T-helper 2 cell treated with Interferon-gamma antibody and Interleukin-4, amounts not matched to agents 5 μg/mL and 100 μg/mL, for 36 hours (primary cell): Measurements from ENCODE around the gene RAPGEF2.
"Not testable (repeated sequence)": the region's sequence is repeated elsewhere in the genome, so short reads cannot be mapped to it uniquely, and the experiment has no call there.

ENCODE experiments used
- DNase-seq: peaks from one replicate; pipeline ENCODE4 v3.0.0; 2021; ENCODE audit warnings: low spot score
- H3K27ac Mint-ChIP-seq: one replicate; pipeline ENCODE4 v1.8.0; 2021; ENCODE audit warnings: mild to moderate bottlenecking, mixed read lengths
- H3K27me3 Mint-ChIP-seq: one replicate; pipeline ENCODE4 v1.8.0; 2021; ENCODE audit warnings: low read depth, mixed read lengths
- H3K36me3 Mint-ChIP-seq: one replicate; pipeline ENCODE4 v1.8.0; 2021; ENCODE audit warnings: low read depth, mixed read lengths
- H3K4me1 Mint-ChIP-seq: one replicate; pipeline ENCODE4 v1.8.0; 2021; ENCODE audit warnings: low read depth, mixed read lengths
- H3K4me3 Mint-ChIP-seq: one replicate; pipeline ENCODE4 v1.8.0; 2022; ENCODE audit warnings: mild to moderate bottlenecking, moderate library complexity, mixed read lengths
- H3K9me3 Mint-ChIP-seq: one replicate; pipeline ENCODE4 v1.8.0; 2021; ENCODE audit warnings: mixed read lengths

RAPGEF2 gene

DNA sequence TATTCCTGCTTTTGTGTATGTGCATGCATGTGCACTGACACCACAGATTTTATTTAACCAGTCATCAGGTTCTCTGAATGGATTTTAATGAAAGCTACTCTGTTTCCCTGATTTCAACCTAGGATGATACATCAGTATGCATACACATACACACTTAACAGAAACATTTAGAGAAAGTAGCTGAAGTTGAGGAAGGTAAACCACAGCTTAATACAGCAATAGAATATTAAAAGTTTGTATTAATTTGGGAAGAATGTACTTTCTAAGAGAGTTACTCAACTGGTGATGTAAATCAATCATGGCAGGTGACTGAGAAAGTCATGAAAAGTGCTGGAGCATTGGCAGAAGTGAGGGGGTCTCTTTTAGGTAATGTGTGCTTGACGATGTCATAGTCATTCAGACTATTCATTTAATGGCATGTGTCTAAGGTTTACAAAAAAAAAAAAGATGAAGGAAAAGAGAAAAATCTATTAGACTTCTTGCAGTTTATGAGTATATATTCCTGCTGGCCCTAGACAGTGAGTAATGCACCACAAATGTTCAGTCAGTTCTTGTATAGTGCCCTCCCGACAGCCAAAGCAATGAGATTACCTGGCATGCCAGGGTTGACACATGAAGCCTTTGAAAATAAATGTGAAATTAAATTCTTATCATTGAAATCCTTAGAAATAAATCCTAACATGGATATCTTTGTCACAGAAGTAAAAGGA lies 187.6 kb downstream of the RAPGEF2 start:
- no peak overlapping the region for H3K27ac Mint-ChIP-seq
- H3K9me3 Mint-ChIP-seq: no peaks in the 10 kb centered on the region
- H3K27me3 Mint-ChIP-seq: no peaks in the 10 kb centered on the region
- no peak overlapping the region for H3K4me3 Mint-ChIP-seq
- no peaks in the 10 kb centered on the region for H3K4me1 Mint-ChIP-seq
- DNase-seq: no peak
- H3K36me3 Mint-ChIP-seq: no peaks in the 10 kb centered on the region

DNA sequence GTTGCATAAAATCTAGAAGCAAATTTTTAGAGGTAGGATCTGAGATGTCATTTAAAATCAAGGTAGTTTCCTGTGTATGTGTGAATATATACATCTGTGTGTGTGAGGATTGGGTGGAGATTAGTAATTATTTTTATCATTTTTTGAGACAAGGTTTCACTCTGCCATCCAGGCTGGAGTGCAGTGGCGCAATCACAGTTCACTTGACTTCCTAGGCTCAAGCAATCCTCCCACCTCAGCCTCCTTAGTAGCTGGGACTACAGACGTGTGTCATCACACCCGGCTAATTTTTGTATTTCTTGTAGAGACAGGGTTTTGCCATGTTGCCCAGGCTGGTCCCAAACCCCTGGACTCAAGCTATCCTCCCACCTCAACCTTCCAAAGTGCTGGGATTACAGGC lies 188.3 kb downstream of the RAPGEF2 start:
- no peak for DNase-seq
- H3K27ac Mint-ChIP-seq: no peak overlapping the region
- H3K27me3 Mint-ChIP-seq: no peaks in the 10 kb centered on the region
- no peaks in the 10 kb centered on the region for H3K36me3 Mint-ChIP-seq
- no peaks in the 10 kb centered on the region for H3K4me1 Mint-ChIP-seq
- no peak overlapping the region for H3K4me3 Mint-ChIP-seq
- no peaks in the 10 kb centered on the region for H3K9me3 Mint-ChIP-seq

DNA sequence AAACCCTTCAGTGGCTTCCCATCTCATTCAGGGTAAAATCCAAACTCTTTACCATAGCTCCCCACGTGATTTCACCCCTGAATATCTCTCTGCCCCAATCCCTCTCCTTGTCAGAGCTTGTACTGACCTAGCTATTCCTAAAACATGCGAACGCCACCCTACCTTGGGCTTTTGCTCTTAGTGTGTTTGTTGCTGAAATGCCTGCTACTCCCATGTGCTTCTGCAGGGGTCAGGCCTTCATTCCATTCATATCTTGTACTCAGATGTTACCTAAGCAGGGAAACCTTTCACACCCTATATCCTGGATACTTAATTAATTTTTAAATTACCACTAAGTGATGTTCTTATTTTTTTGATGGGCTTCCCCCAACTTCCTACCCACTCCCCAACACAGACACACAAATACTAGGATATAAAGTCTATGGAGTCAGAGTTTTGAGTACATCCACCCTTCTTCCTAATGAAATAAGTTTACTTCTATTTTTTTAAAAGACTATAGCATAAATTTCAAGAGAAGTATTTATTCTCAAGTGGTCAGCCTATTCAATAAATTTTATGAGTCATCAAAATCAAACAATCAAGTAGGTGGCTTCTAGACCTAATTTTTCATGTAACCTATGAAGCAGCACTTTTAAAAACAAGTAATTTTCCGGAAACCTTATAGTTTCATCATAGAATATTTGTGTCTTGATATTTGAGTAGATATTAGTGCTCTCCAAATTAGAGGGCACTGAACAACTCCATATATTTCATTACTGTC lies 189.4 kb downstream of the RAPGEF2 start:
- Mint-ChIP-seq H3K4me3 (no peak overlapping the region), H3K27ac (no peak overlapping the region), H3K36me3 (no peaks in the 10 kb centered on the region), H3K27me3 (no peaks in the 10 kb centered on the region), H3K4me1 (no peaks in the 10 kb centered on the region), H3K9me3 (no peaks in the 10 kb centered on the region)
- DNase-seq: no peak

DNA sequence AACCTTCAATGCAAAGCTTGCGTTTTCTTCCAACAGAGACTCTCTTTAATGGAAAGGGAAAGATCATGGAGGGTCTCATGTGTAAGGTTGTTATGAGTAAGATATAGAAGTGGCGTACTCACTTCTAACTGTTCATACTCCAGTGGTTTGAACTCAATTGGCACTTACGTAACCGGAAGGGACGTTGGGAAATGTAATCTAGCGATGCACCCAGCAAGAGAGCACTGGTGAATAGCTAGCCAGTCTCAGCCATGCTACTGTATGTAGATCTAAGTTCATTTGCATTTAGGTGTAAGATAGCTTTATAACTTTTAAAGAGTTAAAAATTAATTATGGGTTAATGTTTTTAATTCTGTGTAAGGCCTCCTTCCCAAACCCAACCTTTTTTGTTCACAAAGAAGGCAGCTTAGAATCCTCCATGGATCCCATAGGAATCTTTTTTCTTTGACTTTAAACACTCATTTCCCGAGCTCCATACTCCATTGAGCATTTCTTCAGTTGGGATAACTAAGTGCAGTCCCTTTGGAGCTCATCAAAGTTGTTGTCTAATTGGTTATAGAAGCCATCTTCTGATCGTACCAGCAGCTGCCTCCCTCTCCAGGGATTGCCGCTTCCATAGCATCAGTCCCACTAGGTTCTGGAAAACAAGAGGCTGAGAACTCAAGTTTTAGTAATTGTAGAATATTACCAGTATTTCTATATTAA lies 191.1 kb downstream of the RAPGEF2 start:
- Mint-ChIP-seq H3K4me1 (no peaks in the 10 kb centered on the region), H3K27me3 (no peaks in the 10 kb centered on the region), H3K4me3 (no peak overlapping the region), H3K36me3 (no peaks in the 10 kb centered on the region), H3K9me3 (no peaks in the 10 kb centered on the region), H3K27ac (no peak overlapping the region)
- DNase-seq: no peak

DNA sequence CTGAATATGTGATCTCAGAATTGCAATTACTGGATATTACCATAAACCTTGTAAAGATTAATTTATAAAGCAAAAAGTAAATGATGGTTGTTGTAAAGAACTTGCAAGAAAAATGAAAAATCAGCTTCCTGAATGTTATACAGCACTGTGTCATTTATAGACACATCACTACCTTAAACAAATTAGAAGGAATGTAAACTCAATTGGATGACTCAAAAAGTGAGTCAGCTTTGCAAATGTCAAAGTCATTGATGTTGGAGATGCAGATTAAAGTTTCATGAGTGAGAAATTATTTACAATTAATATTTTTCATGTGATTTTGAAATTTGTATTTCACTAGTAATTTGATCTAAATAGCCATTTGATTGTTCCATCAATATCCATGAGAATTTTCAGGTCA lies 193.2 kb downstream of the RAPGEF2 start:
- no peaks in the 10 kb centered on the region for H3K4me1 Mint-ChIP-seq

DNA sequence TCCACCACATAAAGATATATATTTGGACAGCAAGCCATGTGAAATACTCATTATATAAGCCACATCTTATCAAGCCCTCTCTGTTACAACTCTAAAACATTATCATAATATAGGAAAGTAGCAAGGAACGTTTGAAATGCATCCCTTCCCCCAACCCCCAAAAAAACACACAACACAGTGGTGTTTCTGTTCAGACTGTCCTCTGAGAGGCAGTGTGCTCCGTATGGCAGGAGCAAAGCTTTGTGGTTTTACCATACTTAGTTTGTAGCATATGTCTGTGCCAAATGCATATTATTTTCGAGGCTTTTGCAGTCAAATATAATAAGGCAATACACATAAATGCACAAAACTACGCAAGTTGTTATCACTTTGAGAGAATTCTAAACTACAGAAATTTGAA lies 194.2 kb downstream of the RAPGEF2 start:
- Mint-ChIP-seq H3K36me3 (no peaks in the 10 kb centered on the region), H3K9me3 (no peaks in the 10 kb centered on the region), H3K27ac (no peak overlapping the region), H3K27me3 (no peaks in the 10 kb centered on the region), H3K4me1 (no peaks in the 10 kb centered on the region), H3K4me3 (no peak overlapping the region)
- no peak for DNase-seq

More for the DNA sequence above, 193.2 kb downstream of the RAPGEF2 start:
- Mint-ChIP-seq H3K9me3 (no peaks in the 10 kb centered on the region), H3K27me3 (no peaks in the 10 kb centered on the region), H3K4me3 (no peak overlapping the region), H3K27ac (no peak overlapping the region), H3K36me3 (no peaks in the 10 kb centered on the region)
- DNase-seq: no peak

DNA sequence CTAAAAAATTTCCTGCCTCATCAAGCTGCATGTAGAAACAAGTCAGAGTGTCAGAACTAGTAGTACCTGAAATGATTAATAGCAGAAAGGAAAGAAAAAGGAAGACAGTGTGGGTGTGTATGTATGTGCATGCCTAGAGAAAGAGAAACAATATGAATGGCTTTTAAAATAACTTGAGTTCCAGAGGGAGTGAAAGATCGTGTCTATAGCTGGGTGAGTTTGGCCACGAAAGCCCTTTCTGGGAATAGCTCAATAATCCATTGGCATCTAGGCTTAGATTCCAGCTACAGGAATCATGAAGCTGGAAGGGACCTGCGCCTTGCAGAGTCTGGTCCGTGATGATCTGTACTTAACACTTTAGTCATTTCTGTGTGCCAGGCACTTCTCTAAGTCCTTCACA lies 195.6 kb downstream of the RAPGEF2 start:
- H3K9me3 Mint-ChIP-seq: no peaks in the 10 kb centered on the region
- no peaks in the 10 kb centered on the region for H3K4me1 Mint-ChIP-seq
- no peak for DNase-seq
- no peaks in the 10 kb centered on the region for H3K27me3 Mint-ChIP-seq
- no peak overlapping the region for H3K27ac Mint-ChIP-seq
- no peak overlapping the region for H3K4me3 Mint-ChIP-seq
- no peaks in the 10 kb centered on the region for H3K36me3 Mint-ChIP-seq

DNA sequence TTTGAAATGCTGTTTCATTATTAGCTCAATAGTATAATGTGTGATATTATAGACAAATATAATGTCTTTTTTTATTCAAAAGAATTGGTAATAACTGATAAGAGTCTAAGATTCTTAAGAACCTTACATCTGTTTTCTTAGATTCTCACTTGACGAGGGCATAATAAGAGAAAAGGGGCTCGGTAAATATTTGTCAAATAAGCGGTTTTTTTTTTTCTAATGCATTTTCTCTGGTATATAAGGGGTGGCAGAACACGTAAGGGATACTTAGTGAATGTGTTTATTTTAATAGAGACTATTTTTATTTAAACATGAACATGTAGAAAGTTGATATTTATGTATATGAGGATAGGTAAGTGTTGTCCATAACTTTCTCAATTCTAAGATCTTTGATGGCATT lies 200.6 kb downstream of the RAPGEF2 start:
- H3K4me1 Mint-ChIP-seq: peaks cover 2% of the 10 kb centered on the region
- H3K36me3 Mint-ChIP-seq: no peaks in the 10 kb centered on the region
- no peak overlapping the region for H3K4me3 Mint-ChIP-seq
- no peaks in the 10 kb centered on the region for H3K9me3 Mint-ChIP-seq
- H3K27ac Mint-ChIP-seq: no peak overlapping the region
- no peak for DNase-seq
- no peaks in the 10 kb centered on the region for H3K27me3 Mint-ChIP-seq

DNA sequence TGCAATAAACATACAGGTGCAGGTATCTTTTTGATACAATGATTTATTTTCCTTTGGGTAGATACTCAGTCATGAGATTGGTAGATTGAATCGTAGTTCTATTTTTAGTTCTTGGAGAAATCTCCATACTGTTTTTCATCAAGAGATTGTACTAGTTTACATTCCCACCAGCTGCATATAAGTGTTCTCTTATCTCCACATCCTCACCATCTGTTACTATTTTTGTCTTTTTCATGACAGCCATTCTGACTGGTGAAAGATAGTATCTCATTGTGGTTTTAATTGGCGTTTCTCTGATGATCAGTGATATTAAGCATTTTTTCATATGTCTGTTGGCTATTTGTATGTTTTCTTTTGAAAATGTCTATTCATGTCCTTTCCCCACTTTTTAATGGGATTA lies 202.2 kb downstream of the RAPGEF2 start:
- no peak overlapping the region for H3K4me3 Mint-ChIP-seq
- H3K36me3 Mint-ChIP-seq: no peaks in the 10 kb centered on the region
- H3K4me1 Mint-ChIP-seq: peaks cover 2% of the 10 kb centered on the region
- no peak for DNase-seq
- H3K27ac Mint-ChIP-seq: no peak overlapping the region
- no peaks in the 10 kb centered on the region for H3K9me3 Mint-ChIP-seq
- no peaks in the 10 kb centered on the region for H3K27me3 Mint-ChIP-seq

DNA sequence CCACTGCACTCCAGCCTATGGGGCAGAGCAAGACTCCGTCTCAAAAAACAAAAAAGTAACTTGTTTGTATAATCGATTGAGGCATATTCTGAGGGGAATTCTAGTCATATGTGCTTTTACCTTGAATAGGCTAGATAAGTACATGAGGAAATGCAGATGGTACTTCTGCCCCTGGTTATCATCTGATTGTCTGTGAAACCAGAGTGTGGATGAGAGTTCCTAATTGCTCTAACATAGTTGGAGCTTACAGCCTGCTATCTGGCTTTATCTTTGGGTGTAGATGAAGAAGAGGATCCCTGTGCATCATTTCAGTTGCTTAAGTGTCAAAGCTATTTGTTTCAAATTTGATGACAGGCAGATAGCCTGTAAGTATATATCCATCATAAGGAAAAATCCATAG lies 205.1 kb downstream of the RAPGEF2 start:
- Mint-ChIP-seq H3K4me1 (peaks cover 2% of the 10 kb centered on the region), H3K27me3 (no peaks in the 10 kb centered on the region), H3K36me3 (no peaks in the 10 kb centered on the region), H3K4me3 (no peak overlapping the region), H3K9me3 (no peaks in the 10 kb centered on the region), H3K27ac (no peak overlapping the region)
- no peak for DNase-seq

DNA sequence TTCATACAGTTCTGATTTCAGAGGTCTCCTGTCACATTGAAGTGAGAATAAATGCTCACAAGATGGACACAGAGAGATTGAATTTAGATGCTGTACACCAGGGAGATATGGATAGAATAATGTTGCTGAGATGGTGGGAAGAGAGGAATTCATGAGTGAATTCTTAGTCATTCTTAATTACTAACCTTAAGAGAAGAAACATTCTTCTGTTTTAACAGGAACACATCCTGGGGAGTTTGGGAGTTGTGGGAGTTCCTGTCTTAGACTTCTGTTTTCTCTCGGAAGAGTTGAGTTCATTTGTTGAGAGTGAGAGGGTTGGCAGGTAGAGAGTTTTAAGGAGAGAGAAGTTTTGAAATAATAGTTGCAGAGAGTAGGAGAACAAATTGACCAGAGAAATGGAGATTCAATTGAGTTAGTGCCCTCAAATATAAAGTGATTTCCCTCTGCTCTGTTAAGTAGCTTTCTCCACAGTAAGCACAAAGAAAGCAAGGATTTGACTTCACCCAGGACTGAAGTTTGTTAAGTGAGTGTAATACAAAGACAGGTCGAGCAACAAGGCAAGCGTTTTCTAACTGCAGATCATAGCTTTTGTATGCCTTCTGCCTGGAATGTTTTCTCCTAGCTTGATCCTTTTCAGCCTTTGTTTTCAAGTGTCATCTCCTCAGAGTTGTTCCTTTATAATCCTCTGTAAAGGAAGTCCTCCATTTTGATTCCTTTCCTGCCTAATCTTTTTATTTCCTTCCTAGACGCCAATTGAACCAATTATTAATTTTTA lies 205.9 kb downstream of the RAPGEF2 start:
- Mint-ChIP-seq H3K4me1 (peaks cover 2% of the 10 kb centered on the region), H3K4me3 (no peak overlapping the region), H3K36me3 (no peaks in the 10 kb centered on the region), H3K27me3 (no peaks in the 10 kb centered on the region), H3K27ac (no peak overlapping the region), H3K9me3 (no peaks in the 10 kb centered on the region)
- no peak for DNase-seq

DNA sequence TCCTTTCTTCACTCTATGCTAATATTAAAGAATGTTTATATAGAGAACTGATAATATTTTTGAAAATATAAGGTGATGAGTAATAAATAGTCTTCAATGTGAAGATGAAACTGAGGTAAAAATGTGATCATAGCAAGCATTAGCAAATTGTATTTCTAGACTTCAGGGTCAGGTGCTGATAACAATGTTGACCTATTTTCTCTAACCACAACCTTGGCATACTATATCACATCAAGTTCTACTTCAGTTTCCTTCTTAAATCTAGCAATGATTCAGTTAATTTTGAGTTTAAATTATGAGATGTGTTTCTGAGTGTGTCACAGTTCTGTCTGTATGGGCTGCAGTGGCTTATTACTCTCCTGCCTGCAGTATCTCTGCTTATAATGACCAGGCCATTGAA lies 209.4 kb downstream of the RAPGEF2 start:
- H3K4me1 Mint-ChIP-seq: no peaks in the 10 kb centered on the region
- no peaks in the 10 kb centered on the region for H3K27me3 Mint-ChIP-seq
- peaks cover 1% of the 10 kb centered on the region for H3K36me3 Mint-ChIP-seq

DNA sequence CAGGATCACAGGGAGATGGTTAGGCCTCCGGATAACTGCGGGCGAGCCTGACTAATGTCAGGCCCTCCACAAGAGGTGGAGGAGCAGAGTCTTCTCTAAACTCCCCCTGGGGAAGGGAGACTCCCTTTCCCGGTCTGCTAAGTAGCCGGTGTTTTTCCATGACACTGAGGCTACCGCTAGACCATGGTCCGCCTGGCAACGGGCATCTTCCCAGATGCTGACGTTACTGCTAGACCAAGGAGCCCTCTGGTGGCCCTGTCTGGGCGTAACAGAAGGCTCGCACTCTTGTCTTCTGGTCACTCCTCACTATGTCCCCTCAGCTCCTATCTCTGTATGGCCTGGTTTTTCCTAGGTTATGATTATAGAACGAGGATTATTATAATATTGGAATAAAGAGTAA lies 213.0 kb downstream of the RAPGEF2 start:
- not testable (repeated sequence) for H3K9me3 Mint-ChIP-seq, H3K27me3 Mint-ChIP-seq, H3K4me3 Mint-ChIP-seq, H3K27ac Mint-ChIP-seq, H3K4me1 Mint-ChIP-seq, H3K36me3 Mint-ChIP-seq, DNase-seq

More for the DNA sequence above, 209.4 kb downstream of the RAPGEF2 start:
- Mint-ChIP-seq H3K27ac (no peak overlapping the region), H3K9me3 (no peaks in the 10 kb centered on the region), H3K4me3 (no peak overlapping the region)
- DNase-seq: no peak

DNA sequence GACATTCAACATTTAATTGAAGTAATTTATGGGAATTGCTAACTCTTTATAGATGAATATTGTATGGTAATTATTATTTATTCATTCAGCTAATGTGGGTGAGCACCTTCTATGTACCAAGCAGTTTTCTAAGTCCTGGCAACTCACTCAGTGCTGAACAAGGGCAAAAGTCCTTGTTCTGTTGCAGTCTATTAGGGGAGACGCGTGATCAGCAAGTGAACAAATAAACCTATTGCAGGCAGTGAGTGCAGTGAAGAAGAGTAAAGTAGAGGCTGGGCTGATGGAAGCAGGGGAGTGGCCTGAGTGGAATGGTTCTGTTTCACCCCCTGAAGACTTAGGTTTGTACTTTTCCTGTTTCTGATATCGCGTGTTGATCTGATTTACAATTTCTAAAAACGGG lies 214.3 kb downstream of the RAPGEF2 start:
- no peaks in the 10 kb centered on the region for H3K27me3 Mint-ChIP-seq
- peaks cover 1% of the 10 kb centered on the region for H3K36me3 Mint-ChIP-seq
- H3K27ac Mint-ChIP-seq: no peak overlapping the region
- DNase-seq: no peak
- H3K9me3 Mint-ChIP-seq: no peaks in the 10 kb centered on the region
- H3K4me1 Mint-ChIP-seq: no peaks in the 10 kb centered on the region
- H3K4me3 Mint-ChIP-seq: no peak overlapping the region
